K562 (cell line): Measurements from ENCODE around the gene ACTRT2. TPM values are rescaled to one million over a fixed set of nuclear protein-coding genes. Genes with fewer than 3 reads are reported as not detected.

Experiments used
- ATAC-seq: fragments of 200-7000 bp; cut with Tn5 transposase; 3 replicates; pipeline ENCODE4 v1.9.1; 2020; ENCODE audit warnings: moderate library complexity
- BruUV-seq: library from RNA; stranded (reverse); fragments of 400-500 nt; replicated peaks from 2 replicates; lab custom pipeline; 2021; lab: Mats Ljungman, UMichigan
- CTCF ChIA-PET: fragments of 300-600 bp; formaldehyde crosslinking; extraction: SDS; loops from one replicate; lab custom pipeline; 2021; ENCODE audit warnings: low intra/inter-chr PET ratio; lab: Yijun Ruan, JAX
- POLR2A ChIA-PET: fragments of 300-600, 350-650 bp; sonication (Branson Sonifier 250); formaldehyde crosslinking; extraction: SDS; loops from one replicate; lab custom pipeline; 2021; ENCODE audit warnings: antibody characterized with exemption, inconsistent platforms; lab: Yijun Ruan, JAX
- DNase-seq, 4 experiments: peaks; one replicate each; pipeline versions ENCODE4 v3.0.0 to v3.0.0-alpha.2; 2011 to 2018; ENCODE audit warnings: low spot score in 3 of 4, mixed read lengths in 3 of 4; ENCODE audit errors: extremely low read depth in 1 of 4
- FAIRE-seq: peaks from 2 replicates; lab custom pipeline; 2011; peaks lifted over from hg19 to GRCh38; lab: Jason Lieb, UNC
- H2AFZ ChIP-seq: 2 replicates; pipeline ENCODE4 v1.6.0; 2011; ENCODE audit warnings: low read depth, low read length, control low read depth, inconsistent platforms
- H3K27ac ChIP-seq: fragments of 200-600 bp; 3 replicates; pipeline ENCODE4 v1.8.0; 2011; ENCODE audit warnings: low read depth, mild to moderate bottlenecking, control low read depth, inconsistent platforms, low read length, moderate library complexity, mixed read lengths; ENCODE audit errors: extremely low read depth
- H3K27me3 ChIP-seq, 2 experiments: fragments of 300-600 bp in 1 of 2; 2 replicates in 1 of 2; 3 replicates in 1 of 2; pipeline versions ENCODE4 v1.6.0 to v1.8.0; 2011; ENCODE audit warnings: inconsistent platforms in 2 of 2, low read length in 2 of 2, mild to moderate bottlenecking in 1 of 2, mixed read lengths in 1 of 2, moderate library complexity in 1 of 2; ENCODE audit not compliant: control insufficient read depth in 2 of 2, insufficient read depth in 2 of 2
- H3K36me3 ChIP-seq: fragments of 300-600 bp; 3 replicates; pipeline ENCODE4 v1.8.0; 2011; ENCODE audit warnings: mild to moderate bottlenecking, low read length, inconsistent platforms; ENCODE audit not compliant: control insufficient read depth, insufficient read depth
- H3K4me1 ChIP-seq, 2 experiments: fragments of 200-600 bp in 1 of 2; replicated peaks in 1 of 2; 2 replicates in 1 of 2; 3 replicates in 1 of 2; pipeline versions ENCODE4 v1.5.1 to v1.8.0; 2011; ENCODE audit warnings: inconsistent platforms in 2 of 2, low read length in 2 of 2, mild to moderate bottlenecking in 1 of 2, mixed read lengths in 1 of 2, moderate library complexity in 1 of 2; ENCODE audit not compliant: control insufficient read depth in 2 of 2, insufficient read depth in 2 of 2
- H3K4me2 ChIP-seq: 2 replicates; pipeline ENCODE4 v1.6.1; 2011; ENCODE audit warnings: low read length, control low read depth, inconsistent platforms, mixed read lengths; ENCODE audit not compliant: insufficient read depth
- H3K4me3 ChIP-seq: fragments of 200-600 bp; sonication (generic), shearing (Covaris generic); 2 replicates; pipeline ENCODE4 v1.5.1; 2016; ENCODE audit warnings: control low read depth, inconsistent platforms
- H3K79me2 ChIP-seq: fragments of 200-600 bp; 3 replicates; pipeline ENCODE4 v1.8.0; 2011; ENCODE audit warnings: low read length, inconsistent platforms; ENCODE audit not compliant: control insufficient read depth, insufficient read depth
- H3K9ac ChIP-seq, 2 experiments: 2 replicates each; pipeline versions ENCODE4 v1.6.0 to v1.6.1; 2011; ENCODE audit warnings: low read depth in 2 of 2, low read length in 2 of 2, control low read depth in 1 of 2, inconsistent platforms in 1 of 2, mild to moderate bottlenecking in 1 of 2, mixed read lengths in 1 of 2; ENCODE audit not compliant: insufficient read depth in 1 of 2
- H3K9me1 ChIP-seq: one replicate; pipeline ENCODE4 v1.6.0; 2011; ENCODE audit warnings: inconsistent platforms, mild to moderate bottlenecking, low read length, moderate library complexity; ENCODE audit not compliant: control insufficient read depth, insufficient read depth
- H3K9me3 ChIP-seq: replicated peaks from 2 replicates; pipeline ENCODE4 v1.5.1; 2011; ENCODE audit warnings: low read depth, low read length, inconsistent platforms; ENCODE audit not compliant: control insufficient read depth, insufficient read depth
- H4K20me1 ChIP-seq: replicated peaks from 2 replicates; pipeline ENCODE4 v1.6.1; 2011; ENCODE audit warnings: low read length, inconsistent platforms, mixed read lengths; ENCODE audit not compliant: control insufficient read depth, insufficient read depth
- CREBBP ChIP-seq: IDR thresholded peaks from one replicate; pipeline ENCODE4 v1.6.1; 2012; ENCODE audit warnings: low read depth, mild to moderate bottlenecking, control low read depth, inconsistent platforms, low read length
- L3MBTL2 ChIP-seq: fragments of 450-650 bp; IDR thresholded peaks from 2 replicates; pipeline ENCODE4 v1.6.1; 2016; ENCODE audit warnings: mild to moderate bottlenecking, moderate library complexity
- SIRT6 ChIP-seq: IDR thresholded peaks from one replicate; pipeline ENCODE4 v1.6.1; 2012; ENCODE audit warnings: low read depth, mild to moderate bottlenecking, control low read depth, inconsistent platforms, low read length, moderate library complexity
- SP1 ChIP-seq: sonication (generic); formaldehyde crosslinking; IDR thresholded peaks from 2 replicates; pipeline ENCODE4 v1.8.1; 2022; ENCODE audit warnings: mild to moderate bottlenecking, missing genetic modification reagents
- WGBS: fragments of 100-300 bp; shearing (Covaris generic); methylation state at CpG from one replicate; pipeline ENCODE4 v1.1.6; 2016; ENCODE audit warnings: low coverage, mixed read lengths; ENCODE audit not compliant: insufficient coverage; ENCODE audit errors: missing lambda C conversion rate; 5-methylcytosine and 5-hydroxymethylcytosine counted together
- in situ Hi-C: fragments of 300-500 bp; cut with MboI; formaldehyde crosslinking; loops from 4 replicates; pipeline ENCODE4 v1.15.0; 2018; ENCODE audit warnings: inconsistent platforms, mixed read lengths
- intact Hi-C: fragments of 100-400 bp; cut with micrococcal nuclease; formaldehyde crosslinking; loops from 2 replicates; pipeline ENCODE4 v1.14.2; 2022
- polyA plus RNA-seq, 8 experiments: library from polyadenylated mRNA; depleted of rRNA in 4 of 8; stranded (reverse) in 5 of 8; unstranded in 3 of 8; fragments of >200 nt; fragmentation: Nextera tagmentation in 2 of 8; fragmentation: Illumina TruSeq in 1 of 8; extraction: Ambion mirVana in 2 of 8; extraction: Trizol in 1 of 8; gene quantifications; 2 replicates each; pipeline versions ENCODE4 v1.2.1 to v1.2.3, GENCODE V29; 2011 to 2014; ENCODE audit warnings: inconsistent platforms in 1 of 8, missing spikeins in 1 of 8
- total RNA-seq, 7 experiments: library from RNA; depleted of rRNA in 6 of 7; stranded (reverse); fragments of >200 nt in 6 of 7; fragmentation: Illumina TruSeq in 2 of 7; extraction: Trizol in 2 of 7; gene quantifications; 2 replicates each; pipeline versions ENCODE4 v1.2.1 to v1.2.3, GENCODE V29; 2011 to 2021; ENCODE audit warnings: low replicate concordance in 1 of 7
- TF ChIP-seq, protein P1 (sequence below): fragments of 450-650 bp; conservative IDR thresholded peaks from 2 replicates; pipeline ENCODE4 v1.6.1; 2016; ENCODE audit warnings: missing genetic modification characterization, low read depth, mild to moderate bottlenecking, control low read depth, missing compliant biosample characterization

The ACTRT2 gene
- total and polyA plus RNA-seq, 9 of the 15 experiments (the other 6 are each of a cell fraction or from before 2014, with no cell fraction given), result not detected

DNA sequence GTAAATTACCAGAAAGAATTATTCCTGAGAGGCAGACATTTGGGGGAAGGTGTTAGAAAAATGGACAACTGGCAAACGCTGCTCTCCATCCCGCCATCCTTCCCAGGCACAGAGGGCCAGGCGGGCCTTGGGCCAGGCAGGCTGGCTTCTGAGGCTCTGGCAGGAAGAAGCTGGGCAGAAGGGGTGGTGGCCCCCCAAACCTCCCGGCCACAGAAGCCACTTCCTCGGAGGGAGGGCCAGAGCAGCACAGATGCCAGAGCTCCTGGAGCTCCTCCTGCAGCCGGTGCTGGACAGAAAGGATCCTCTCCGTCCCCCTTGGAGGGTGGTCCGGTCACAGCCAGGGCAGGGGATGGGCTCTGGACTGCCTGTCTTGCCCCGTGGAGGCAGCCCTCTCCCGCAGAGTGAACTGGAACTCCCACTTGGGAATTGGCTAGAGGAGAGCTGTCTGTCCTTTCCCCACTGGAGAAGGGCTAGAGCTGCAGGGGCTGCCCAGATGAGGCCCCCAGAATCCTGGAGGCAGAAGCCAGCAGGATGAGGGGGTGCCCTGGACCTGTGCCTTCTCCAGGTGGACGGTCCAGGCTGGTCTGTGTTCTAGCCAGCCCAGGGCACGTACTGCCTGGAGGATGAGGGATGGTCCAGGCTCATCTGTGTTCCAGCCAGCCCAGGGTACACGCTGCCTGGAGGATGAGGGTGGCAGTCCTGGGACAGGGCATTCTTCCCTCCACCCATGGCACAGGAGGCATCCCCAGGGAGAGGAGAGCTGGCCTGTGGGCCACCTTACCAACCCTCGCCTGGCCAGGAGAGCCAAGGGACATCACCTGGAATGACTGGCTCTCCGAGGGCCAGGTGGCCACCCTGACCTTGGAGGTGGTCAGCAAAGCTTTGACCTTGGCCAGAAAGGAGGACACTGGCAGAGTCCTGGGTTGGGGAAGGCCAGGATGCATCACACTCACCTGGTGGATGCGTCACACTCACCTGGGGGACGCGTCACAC is 47.4 kb upstream of the ACTRT2 start:
- Histone ChIP-seq H3K9me3 (no peaks in the 10 kb centered on the region), H4K20me1 (peaks cover 4% of the 10 kb centered on the region; the same call in 1 of the 2 replicates), H3K4me1 (peaks cover 0 to 4% of the 10 kb centered on the region in 2 experiments; a peak in 1 of 5 replicates), H3K79me2 (no peaks in the 10 kb centered on the region), H3K9me1 (no peaks in the 10 kb centered on the region), H3K4me3 (no peak overlapping the region), H3K36me3 (no peaks in the 10 kb centered on the region), H2AFZ (no peak overlapping the region), H3K27me3 (peaks cover 0 to 3% of the 10 kb centered on the region in 2 experiments; a peak in 2 of 5 replicates), H3K27ac (no peak overlapping the region), H3K4me2 (no peak overlapping the region), H3K9ac (no peak overlapping the region)
- ATAC-seq (no peak; the same call in 2 of the 3 replicates), DNase-seq (no peak), FAIRE-seq (no peak)
- TF ChIP-seq, protein P1, sequence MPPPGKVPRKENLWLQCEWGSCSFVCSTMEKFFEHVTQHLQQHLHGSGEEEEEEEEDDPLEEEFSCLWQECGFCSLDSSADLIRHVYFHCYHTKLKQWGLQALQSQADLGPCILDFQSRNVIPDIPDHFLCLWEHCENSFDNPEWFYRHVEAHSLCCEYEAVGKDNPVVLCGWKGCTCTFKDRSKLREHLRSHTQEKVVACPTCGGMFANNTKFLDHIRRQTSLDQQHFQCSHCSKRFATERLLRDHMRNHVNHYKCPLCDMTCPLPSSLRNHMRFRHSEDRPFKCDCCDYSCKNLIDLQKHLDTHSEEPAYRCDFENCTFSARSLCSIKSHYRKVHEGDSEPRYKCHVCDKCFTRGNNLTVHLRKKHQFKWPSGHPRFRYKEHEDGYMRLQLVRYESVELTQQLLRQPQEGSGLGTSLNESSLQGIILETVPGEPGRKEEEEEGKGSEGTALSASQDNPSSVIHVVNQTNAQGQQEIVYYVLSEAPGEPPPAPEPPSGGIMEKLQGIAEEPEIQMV (tag), result no peak
- TF ChIP-seq L3MBTL2, result no peak
- no peak for TF ChIP-seq SIRT6
- TF ChIP-seq CREBBP, result no peak
- TF ChIP-seq SP1, result no peak
- ChIA-PET POLR2A (interaction anchor here (0.5 to 0.6 kb wide), 2 partner anchors 23 to 95 kb away, joined by 3 read pairs; no protein-coding TSS in a partner anchor), CTCF (no interaction called here)
- in situ Hi-C loops, result no loop called here
- BruUV-seq, result no TSS peak
- intact Hi-C loops, result no loop called here
- 0% methylated on average over 17 of the region's 18 CpGs for WGBS
